Stimulated activated CD8-positive, alpha-beta memory T cell treated with anti-CD3 and anti-CD28 coated beads, Interleukin-4, amount 100 ng/mL, for 24 hours (primary cell): ENCODE data around the gene CYP11A1.
A peak's percentile ranks its signal among the peaks of the same experiment; 100 is the strongest.

ENCODE experiments used
- DNase-seq: peaks from one replicate; pipeline ENCODE4 v3.0.0-alpha.2; 2020; ENCODE audit warnings: low read depth

The CYP11A1 gene

GRCh38 chr15:74301583-74302361 is 65.7 kb downstream of the CYP11A1 start:
- DNase-seq = no peak

GRCh38 chr15:74300057-74300795 is 67.2 kb downstream of the CYP11A1 start:
- DNase-seq = no peak

GRCh38 chr15:74297887-74298286 is 69.6 kb downstream of the CYP11A1 start:
- DNase-seq = no peak

GRCh38 chr15:74295800-74296199 is 71.6 kb downstream of the CYP11A1 start:
- no peak for DNase-seq

GRCh38 chr15:74294010-74294409 is 73.4 kb downstream of the CYP11A1 start:
- DNase-seq = no peak

- DNase-seq = no peak
These were observed 74.2 kb downstream of the CYP11A1 start for GRCh38 chr15:74293021-74293810.

GRCh38 chr15:74291101-74292071 is 76.1 kb downstream of the CYP11A1 start:
- DNase-seq = peak; percentile 67

GRCh38 chr15:74290645-74291044 is 76.8 kb downstream of the CYP11A1 start:
- no peak for DNase-seq

- no peak for DNase-seq
These were observed 77.8 kb downstream of the CYP11A1 start for GRCh38 chr15:74289671-74290070.
